HFFc6 (cell line): ENCODE data around the gene SLC2A3. TPM values are rescaled to one million over a fixed set of nuclear protein-coding genes. Genes with fewer than 3 reads are reported as not detected.
"Not testable (repeated sequence)": the region's sequence is repeated elsewhere in the genome, so short reads cannot be mapped to it uniquely, and the experiment has no call there.

ENCODE experiments used
- DNase-seq: peaks from one replicate; pipeline ENCODE4 v3.0.0-alpha.2; 2018
- H3K27ac Mint-ChIP-seq: 2 replicates; pipeline ENCODE4 v1.8.0; 2020; ENCODE audit warnings: mild to moderate bottlenecking, mixed read lengths
- H3K27me3 Mint-ChIP-seq: 2 replicates; pipeline ENCODE4 v1.8.0; 2021; ENCODE audit warnings: mild to moderate bottlenecking, moderate library complexity, mixed read lengths; ENCODE audit not compliant: insufficient read depth
- H3K36me3 Mint-ChIP-seq: 2 replicates; pipeline ENCODE4 v1.8.0; 2021; ENCODE audit warnings: low read depth, mixed read lengths
- H3K4me1 Mint-ChIP-seq: 2 replicates; pipeline ENCODE4 v1.8.0; 2020; ENCODE audit warnings: low read depth, mixed read lengths
- H3K4me3 Mint-ChIP-seq: 2 replicates; pipeline ENCODE4 v1.8.0; 2020; ENCODE audit warnings: mild to moderate bottlenecking, moderate library complexity, mixed read lengths
- H3K9me3 Mint-ChIP-seq: 2 replicates; pipeline ENCODE4 v1.8.0; 2020; ENCODE audit warnings: mild to moderate bottlenecking, mixed read lengths
- total RNA-seq, 6 experiments: library from RNA; stranded (reverse); fragmentation: NEBNext Ultra II Directional; extraction: Animal tissue kit (Norgen Biotek cat#: 25700); gene quantifications; 2 replicates in 1 of 6; 3 replicates in 5 of 6; pipeline ENCODE4 v1.2.3, GENCODE V29; 2021
- TF ChIP-seq, protein P1 (sequence below): fragments of 200-600 bp; sonication (generic); IDR thresholded peaks from 2 replicates; pipeline ENCODE4 v1.5.0; 2021; ENCODE audit warnings: antibody characterized with exemption, mild to moderate bottlenecking

SLC2A3 gene
- total RNA-seq, 6 experiments from 2014 or later: 37.0 to 50.5 (median 38.5) TPM

DNA sequence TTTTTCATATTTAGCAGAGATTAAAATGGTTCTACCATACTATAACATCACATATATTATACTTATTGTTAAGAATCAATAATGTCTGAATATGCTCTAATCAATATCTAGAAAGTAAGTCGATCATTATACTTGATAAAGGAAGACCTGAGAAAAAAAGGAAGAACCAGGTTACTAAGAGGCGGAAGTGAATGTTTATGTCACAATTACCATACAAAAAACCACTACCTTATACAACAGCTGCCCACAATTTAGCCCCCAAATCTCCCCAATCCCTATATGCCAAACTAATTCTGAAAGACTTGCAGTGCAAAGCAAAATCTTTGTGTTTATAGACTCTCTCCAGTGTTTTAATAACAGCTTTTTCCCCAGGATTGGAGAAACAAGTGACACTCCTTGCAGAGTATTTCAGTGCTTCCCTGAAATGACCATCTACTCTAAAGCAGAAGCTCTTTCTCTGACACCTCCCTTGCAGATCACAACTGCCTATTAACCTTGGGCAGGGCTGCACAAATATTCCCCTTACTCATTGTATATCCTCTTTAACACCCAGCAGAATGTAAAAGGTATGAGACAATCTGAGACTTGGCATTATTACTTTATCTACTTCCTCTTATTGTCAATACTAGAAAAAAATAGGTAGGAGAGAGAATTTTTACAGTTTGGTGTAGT, 12.7 kb upstream of the SLC2A3 start:
- Mint-ChIP-seq H3K4me1 (peaks cover 6% of the 10 kb centered on the region; the same call in 1 of the 2 replicates), H3K27ac (no peak overlapping the region), H3K36me3 (no peaks in the 10 kb centered on the region), H3K4me3 (no peak overlapping the region), H3K27me3 (no peaks in the 10 kb centered on the region), H3K9me3 (no peaks in the 10 kb centered on the region)
- TF ChIP-seq, protein P1, sequence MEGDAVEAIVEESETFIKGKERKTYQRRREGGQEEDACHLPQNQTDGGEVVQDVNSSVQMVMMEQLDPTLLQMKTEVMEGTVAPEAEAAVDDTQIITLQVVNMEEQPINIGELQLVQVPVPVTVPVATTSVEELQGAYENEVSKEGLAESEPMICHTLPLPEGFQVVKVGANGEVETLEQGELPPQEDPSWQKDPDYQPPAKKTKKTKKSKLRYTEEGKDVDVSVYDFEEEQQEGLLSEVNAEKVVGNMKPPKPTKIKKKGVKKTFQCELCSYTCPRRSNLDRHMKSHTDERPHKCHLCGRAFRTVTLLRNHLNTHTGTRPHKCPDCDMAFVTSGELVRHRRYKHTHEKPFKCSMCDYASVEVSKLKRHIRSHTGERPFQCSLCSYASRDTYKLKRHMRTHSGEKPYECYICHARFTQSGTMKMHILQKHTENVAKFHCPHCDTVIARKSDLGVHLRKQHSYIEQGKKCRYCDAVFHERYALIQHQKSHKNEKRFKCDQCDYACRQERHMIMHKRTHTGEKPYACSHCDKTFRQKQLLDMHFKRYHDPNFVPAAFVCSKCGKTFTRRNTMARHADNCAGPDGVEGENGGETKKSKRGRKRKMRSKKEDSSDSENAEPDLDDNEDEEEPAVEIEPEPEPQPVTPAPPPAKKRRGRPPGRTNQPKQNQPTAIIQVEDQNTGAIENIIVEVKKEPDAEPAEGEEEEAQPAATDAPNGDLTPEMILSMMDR: no peak
- no peak for DNase-seq

DNA sequence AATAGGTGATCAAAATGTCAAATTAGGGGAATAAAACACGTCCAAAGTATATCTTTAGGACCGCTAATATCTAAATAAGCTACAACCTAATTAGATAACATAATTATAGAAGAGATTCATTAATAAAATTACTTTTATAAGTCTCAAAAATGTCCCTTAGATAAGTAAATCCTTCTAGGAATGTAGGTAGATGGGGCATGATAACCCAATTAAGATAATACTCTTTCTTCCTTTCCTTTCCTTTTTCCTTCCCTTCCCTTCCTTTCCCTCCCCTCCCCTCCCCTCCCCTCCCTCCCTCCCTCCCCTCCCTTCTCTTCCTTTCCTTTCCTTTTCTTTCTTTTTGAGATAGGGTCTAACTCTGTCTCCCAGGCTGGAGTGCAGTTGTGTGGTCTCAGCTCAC, 11.0 kb upstream of the SLC2A3 start:
- Mint-ChIP-seq H3K4me3 (no peak overlapping the region), H3K9me3 (no peaks in the 10 kb centered on the region), H3K36me3 (no peaks in the 10 kb centered on the region), H3K4me1 (peaks cover 6% of the 10 kb centered on the region; the same call in 1 of the 2 replicates), H3K27me3 (no peaks in the 10 kb centered on the region), H3K27ac (no peak overlapping the region)
- TF ChIP-seq, protein P1: no peak
- DNase-seq: no peak

DNA sequence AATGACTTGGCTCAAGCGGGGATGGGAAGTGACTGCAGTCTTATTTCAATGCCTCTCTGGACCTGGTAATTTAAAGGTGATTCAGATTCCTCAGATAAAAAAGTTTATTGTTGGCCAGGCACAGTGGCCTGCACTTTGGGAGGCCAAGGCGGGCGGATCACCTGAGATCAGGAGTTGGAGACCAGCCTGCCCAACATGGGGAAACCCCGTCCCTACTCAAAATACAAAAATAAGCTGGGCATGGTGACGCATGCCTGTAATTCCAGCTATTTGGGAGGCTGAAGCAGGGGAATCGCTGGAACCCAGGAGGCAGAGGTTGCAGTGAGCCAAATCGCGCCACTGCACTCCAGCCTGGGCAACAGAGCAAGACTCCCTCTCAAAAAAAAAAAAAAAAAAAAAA, 8.8 kb upstream of the SLC2A3 start:
- not testable (repeated sequence) for H3K4me1 Mint-ChIP-seq, DNase-seq, H3K9me3 Mint-ChIP-seq, H3K27ac Mint-ChIP-seq, H3K27me3 Mint-ChIP-seq, H3K36me3 Mint-ChIP-seq, H3K4me3 Mint-ChIP-seq

DNA sequence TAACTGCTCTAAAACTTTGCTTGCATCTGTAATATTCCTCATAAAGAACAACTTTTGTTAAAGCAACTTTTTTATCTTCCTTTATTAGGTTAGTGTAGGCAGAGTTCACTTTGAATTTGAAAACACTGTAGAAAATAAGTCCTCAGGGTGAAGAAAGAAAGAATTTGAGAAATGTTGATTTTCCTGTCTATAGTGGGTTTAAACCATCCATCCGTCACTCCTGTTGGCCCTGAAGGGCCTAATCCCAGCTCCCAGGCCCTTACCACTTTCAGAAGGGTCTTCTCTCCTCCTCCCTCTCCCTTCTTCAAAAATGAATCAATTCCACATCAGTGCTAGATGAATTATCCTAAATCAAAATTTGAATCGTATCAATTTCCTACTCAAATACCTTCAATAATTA, 4.9 kb upstream of the SLC2A3 start:
- H3K4me1 Mint-ChIP-seq: peaks cover 15% of the 10 kb centered on the region
- H3K27me3 Mint-ChIP-seq: no peaks in the 10 kb centered on the region; the same call in 1 of the 2 replicates
- no peak overlapping the region for H3K27ac Mint-ChIP-seq
- H3K4me3 Mint-ChIP-seq: no peak overlapping the region
- H3K9me3 Mint-ChIP-seq: no peaks in the 10 kb centered on the region
- no peaks in the 10 kb centered on the region for H3K36me3 Mint-ChIP-seq
- TF ChIP-seq, protein P1: no peak
- no peak for DNase-seq

DNA sequence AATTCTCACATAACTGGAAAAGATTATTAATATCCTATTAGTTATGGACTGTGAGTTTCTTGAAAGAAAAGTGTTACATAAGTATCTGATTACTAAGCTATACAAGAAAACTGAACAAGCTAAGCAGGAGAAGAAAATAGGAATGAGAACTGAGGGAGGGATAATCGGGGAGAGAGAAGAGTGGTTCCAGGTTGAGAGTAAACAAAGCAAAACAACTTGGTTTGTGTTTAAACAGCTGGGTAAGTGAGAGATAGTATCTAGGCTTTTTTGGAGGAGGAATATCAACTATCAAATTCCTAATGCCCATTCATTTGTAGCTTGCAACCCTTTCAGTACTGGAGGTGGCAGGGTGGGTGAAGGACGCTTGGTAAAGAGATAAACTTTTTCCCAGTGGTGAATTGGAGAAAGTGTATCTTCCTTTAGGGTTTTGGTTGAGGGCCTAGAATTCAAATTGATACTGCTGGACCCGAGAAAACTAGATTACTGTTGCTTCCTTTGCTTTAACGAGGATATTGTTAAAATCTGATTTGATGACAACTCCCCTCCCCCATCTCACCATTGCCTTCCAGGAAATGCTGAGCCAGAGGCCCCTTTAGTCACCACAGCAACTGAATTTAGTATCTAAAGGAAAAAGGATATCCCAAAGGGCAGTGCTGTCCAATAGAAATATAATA, 2.0 kb upstream of the SLC2A3 start:
- Mint-ChIP-seq H3K4me3 (no peak overlapping the region; the same call in 1 of the 2 replicates), H3K36me3 (no peaks in the 10 kb centered on the region), H3K9me3 (no peaks in the 10 kb centered on the region), H3K27me3 (no peaks in the 10 kb centered on the region; the same call in 1 of the 2 replicates), H3K4me1 (peaks cover 10% of the 10 kb centered on the region), H3K27ac (peak overlapping the region; percentile 55)
- TF ChIP-seq, protein P1: peak; percentile 66
- DNase-seq: peak; percentile 11

DNA sequence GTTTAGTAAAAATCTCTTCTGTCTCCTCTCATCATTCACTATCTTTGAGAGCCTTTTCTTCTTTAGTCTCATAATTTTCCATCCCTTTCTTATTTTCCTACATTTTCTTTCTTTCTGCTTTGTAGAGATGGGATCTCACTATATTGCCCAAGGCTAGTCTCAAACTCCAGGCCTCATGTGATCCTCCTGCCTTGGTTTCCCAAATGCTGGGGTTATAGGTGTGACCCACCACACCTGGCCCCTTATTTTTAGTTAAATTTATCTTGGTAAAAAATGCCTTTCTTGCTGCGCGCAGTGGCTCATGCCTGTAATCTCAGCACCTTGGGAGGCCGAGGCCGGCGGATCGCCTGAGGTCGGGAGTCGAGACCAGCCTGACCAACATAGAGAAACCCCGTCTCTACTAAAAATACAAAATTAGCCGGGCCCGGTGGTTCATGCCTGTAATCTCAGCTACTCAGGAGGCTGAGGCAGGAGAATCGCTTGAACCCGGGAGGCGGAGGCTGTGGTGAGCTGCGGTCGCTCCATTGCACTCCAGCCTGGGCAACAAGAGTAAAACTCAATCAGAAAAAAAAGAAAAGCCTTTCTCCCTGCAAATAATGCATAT, 996 bp downstream of the SLC2A3 start:
- TF ChIP-seq, protein P1: no peak
- peaks cover 15% of the 10 kb centered on the region for H3K36me3 Mint-ChIP-seq
- H3K4me3 Mint-ChIP-seq: no peak overlapping the region
- H3K9me3 Mint-ChIP-seq: no peaks in the 10 kb centered on the region
- peaks cover 4% of the 10 kb centered on the region for H3K27me3 Mint-ChIP-seq
- DNase-seq: no peak
- no peak overlapping the region for H3K27ac Mint-ChIP-seq
- peaks cover 10% of the 10 kb centered on the region for H3K4me1 Mint-ChIP-seq
